ENCODE results near the gene GAPDH.

GRCh38 chr12:6533923-6534694 lies at the start of gene GAPDH:
- TF ChIP-seq ZNF274 (IDR thresholded peaks at IDR 0.05; ENCODE audit: low read depth, low read length) (no peak), SUZ12 (IDR thresholded peaks at IDR 0.05; ENCODE audit: extremely low read depth, insufficient read depth, insufficient read length) (no peak), YY1 (IDR thresholded peaks at IDR 0.05; ENCODE audit: insufficient read depth, insufficient read length) (no peak)

Measured in NT2/D1 (cell line).